ENCODE measurements around the gene AKAP6. TPM values are rescaled to one million over a fixed set of nuclear protein-coding genes. Genes with fewer than 3 reads are reported as not detected.

Gene AKAP6
- total RNA-seq, 1 donor from 2014 or later, result 8.5 TPM

- no peak for TF ChIP-seq CTCF (IDR thresholded peaks at IDR 0.05; ENCODE audit: unreplicated experiment)
- H3K27me3 Mint-ChIP-seq (ENCODE audit: low read depth), result no peaks in the 10 kb centered on the region
These were observed 291.6 kb downstream of the AKAP6 start for GRCh38 chr14:32620724-32621123.

GRCh38 chr14:32621585-32621984 lies 292.5 kb downstream of the AKAP6 start:
- DNase-seq (ENCODE audit: low spot score in 2 of 2, unreplicated experiment in 2 of 2), result no peak
- H3K9me3 Mint-ChIP-seq, result peaks cover 23% of the 10 kb centered on the region
- TF ChIP-seq CTCF (IDR thresholded peaks at IDR 0.05; ENCODE audit: unreplicated experiment), result no peak
- H3K27me3 Mint-ChIP-seq (ENCODE audit: low read depth), result no peaks in the 10 kb centered on the region
- no peaks in the 10 kb centered on the region for H3K4me1 Mint-ChIP-seq
- peaks cover 4% of the 10 kb centered on the region for H3K36me3 Mint-ChIP-seq
- no peak overlapping the region for H3K4me3 Mint-ChIP-seq
- no peak overlapping the region for H3K27ac Mint-ChIP-seq

More at GRCh38 chr14:32620724-32621123, 291.6 kb downstream of the AKAP6 start:
- Mint-ChIP-seq H3K27ac (no peak overlapping the region), H3K9me3 (peaks cover 25% of the 10 kb centered on the region), H3K4me3 (no peak overlapping the region), H3K4me1 (no peaks in the 10 kb centered on the region), H3K36me3 (peaks cover 4% of the 10 kb centered on the region)
- no peak for DNase-seq (ENCODE audit: low spot score in 2 of 2, unreplicated experiment in 2 of 2)

- peaks cover 20% of the 10 kb centered on the region for H3K9me3 Mint-ChIP-seq
- H3K27ac Mint-ChIP-seq, result no peak overlapping the region
- no peak for TF ChIP-seq CTCF (IDR thresholded peaks at IDR 0.05; ENCODE audit: unreplicated experiment)
- no peaks in the 10 kb centered on the region for H3K27me3 Mint-ChIP-seq (ENCODE audit: low read depth)
- H3K36me3 Mint-ChIP-seq, result peaks cover 4% of the 10 kb centered on the region
- no peak overlapping the region for H3K4me3 Mint-ChIP-seq
- no peaks in the 10 kb centered on the region for H3K4me1 Mint-ChIP-seq
- no peak for DNase-seq (ENCODE audit: low spot score in 2 of 2, unreplicated experiment in 2 of 2)
These were observed 293.6 kb downstream of the AKAP6 start for GRCh38 chr14:32622742-32623141.

- peaks cover 16% of the 10 kb centered on the region for H3K9me3 Mint-ChIP-seq
- H3K4me3 Mint-ChIP-seq, result no peak overlapping the region
- H3K36me3 Mint-ChIP-seq, result peaks cover 4% of the 10 kb centered on the region
- no peak overlapping the region for H3K27ac Mint-ChIP-seq
- no peaks in the 10 kb centered on the region for H3K4me1 Mint-ChIP-seq
- H3K27me3 Mint-ChIP-seq (ENCODE audit: low read depth), result no peaks in the 10 kb centered on the region
- DNase-seq (ENCODE audit: low spot score in 2 of 2, unreplicated experiment in 2 of 2), result no peak
- no peak for TF ChIP-seq CTCF (IDR thresholded peaks at IDR 0.05; ENCODE audit: unreplicated experiment)
These were observed 294.4 kb downstream of the AKAP6 start for GRCh38 chr14:32623300-32624093.

- no peak overlapping the region for H3K4me3 Mint-ChIP-seq
- H3K27ac Mint-ChIP-seq, result no peak overlapping the region
- no peaks in the 10 kb centered on the region for H3K36me3 Mint-ChIP-seq
- no peak for DNase-seq (ENCODE audit: low spot score in 2 of 2, unreplicated experiment in 2 of 2)
- no peaks in the 10 kb centered on the region for H3K4me1 Mint-ChIP-seq
- no peaks in the 10 kb centered on the region for H3K27me3 Mint-ChIP-seq (ENCODE audit: low read depth)
- H3K9me3 Mint-ChIP-seq, result peaks cover 3% of the 10 kb centered on the region
- no peak for TF ChIP-seq CTCF (IDR thresholded peaks at IDR 0.05; ENCODE audit: unreplicated experiment)
These were observed 296.1 kb downstream of the AKAP6 start for GRCh38 chr14:32625211-32625610.

Data from mesothelial cell of epicardium (in vitro differentiated cells).